ENCODE data around the gene UBA5.

Gene UBA5

DNA sequence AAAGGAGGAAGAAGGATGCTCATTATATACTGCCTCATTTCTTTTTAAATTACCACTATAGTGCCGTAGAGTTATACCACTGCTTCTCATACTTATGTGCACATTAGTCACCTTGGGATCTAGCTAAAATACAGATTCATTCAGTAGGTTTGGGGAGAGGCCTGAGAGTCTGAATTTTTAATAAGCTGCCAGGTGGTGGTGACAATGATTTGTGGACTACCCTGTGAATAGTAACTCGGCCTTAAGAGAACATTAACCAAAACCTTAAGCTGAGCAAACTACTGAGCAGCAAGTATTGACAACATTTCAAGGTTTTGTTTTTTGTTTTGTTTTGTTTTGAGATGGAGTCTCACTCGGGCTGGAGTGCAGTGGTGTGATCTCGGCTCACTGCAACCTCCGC, 19.8 kb downstream of the UBA5 start:
- Histone ChIP-seq H3K27me3 (replicated peaks; ENCODE audit: control insufficient read depth, insufficient read depth, low read length) (no peaks in the 10 kb centered on the region), H3K4me3 (replicated peaks; ENCODE audit: low read depth, low read length) (no peak overlapping the region), H3K36me3 (ENCODE audit: control insufficient read depth, insufficient read depth, low read length) (no peaks in the 10 kb centered on the region)
- TF ChIP-seq, protein P1, sequence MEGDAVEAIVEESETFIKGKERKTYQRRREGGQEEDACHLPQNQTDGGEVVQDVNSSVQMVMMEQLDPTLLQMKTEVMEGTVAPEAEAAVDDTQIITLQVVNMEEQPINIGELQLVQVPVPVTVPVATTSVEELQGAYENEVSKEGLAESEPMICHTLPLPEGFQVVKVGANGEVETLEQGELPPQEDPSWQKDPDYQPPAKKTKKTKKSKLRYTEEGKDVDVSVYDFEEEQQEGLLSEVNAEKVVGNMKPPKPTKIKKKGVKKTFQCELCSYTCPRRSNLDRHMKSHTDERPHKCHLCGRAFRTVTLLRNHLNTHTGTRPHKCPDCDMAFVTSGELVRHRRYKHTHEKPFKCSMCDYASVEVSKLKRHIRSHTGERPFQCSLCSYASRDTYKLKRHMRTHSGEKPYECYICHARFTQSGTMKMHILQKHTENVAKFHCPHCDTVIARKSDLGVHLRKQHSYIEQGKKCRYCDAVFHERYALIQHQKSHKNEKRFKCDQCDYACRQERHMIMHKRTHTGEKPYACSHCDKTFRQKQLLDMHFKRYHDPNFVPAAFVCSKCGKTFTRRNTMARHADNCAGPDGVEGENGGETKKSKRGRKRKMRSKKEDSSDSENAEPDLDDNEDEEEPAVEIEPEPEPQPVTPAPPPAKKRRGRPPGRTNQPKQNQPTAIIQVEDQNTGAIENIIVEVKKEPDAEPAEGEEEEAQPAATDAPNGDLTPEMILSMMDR (IDR thresholded peaks at IDR 0.05; ENCODE audit: insufficient read depth, low read length, poor library complexity, severe bottlenecking) = no peak
- no peak for DNase-seq (ENCODE audit: extremely low read depth, insufficient read length)

DNA sequence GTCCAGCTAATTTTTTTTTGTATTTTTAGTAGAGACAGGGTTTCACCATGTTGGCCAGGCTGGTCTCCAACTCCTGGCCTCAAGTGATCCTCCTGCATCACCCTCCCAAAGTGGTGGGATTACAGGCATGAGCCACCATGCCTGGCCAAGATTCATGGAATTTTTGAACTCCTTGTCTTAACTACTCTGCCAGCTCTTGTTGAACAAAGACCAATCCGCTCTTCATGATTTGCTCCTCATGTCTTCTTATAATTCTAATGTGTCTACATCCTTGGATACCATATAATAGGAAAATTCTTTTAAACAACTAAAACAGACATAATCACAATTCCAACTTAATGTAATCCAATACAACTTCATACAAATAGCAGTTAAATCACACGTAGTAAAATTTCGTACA, 21.3 kb downstream of the UBA5 start:
- H3K36me3 ChIP-seq (ENCODE audit: control insufficient read depth, insufficient read depth, low read length) = 0 out of 2 replicates have a peak, but pooled peaks cover 1% of the 10 kb centered on the region
- TF ChIP-seq, protein P1 (IDR thresholded peaks at IDR 0.05; ENCODE audit: insufficient read depth, low read length, poor library complexity, severe bottlenecking) = no peak
- no peak for DNase-seq (ENCODE audit: extremely low read depth, insufficient read length)
- H3K27me3 ChIP-seq (replicated peaks; ENCODE audit: control insufficient read depth, insufficient read depth, low read length) = no peaks in the 10 kb centered on the region
- no peak overlapping the region for H3K4me3 ChIP-seq (replicated peaks; ENCODE audit: low read depth, low read length)

DNA sequence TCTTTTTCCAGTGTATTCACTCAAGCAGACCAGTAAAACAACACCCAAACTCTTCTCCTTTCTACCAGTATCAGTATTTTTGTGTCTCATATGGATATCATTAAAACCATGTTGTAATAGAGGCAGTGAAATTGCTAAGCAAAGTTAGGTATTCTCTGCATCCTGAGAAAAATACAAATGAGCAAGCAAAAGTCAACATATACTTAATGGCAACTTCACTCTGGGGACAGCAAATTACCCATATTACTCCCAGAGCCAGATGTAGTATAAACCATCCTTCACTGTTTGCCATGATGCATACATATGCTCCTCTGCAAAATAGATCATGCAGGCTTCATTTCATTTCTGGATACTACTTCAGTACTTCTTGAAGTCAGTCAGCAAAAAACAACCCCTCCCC, 22.1 kb downstream of the UBA5 start:
- 0 out of 2 replicates have a peak, but pooled peaks cover 1% of the 10 kb centered on the region for H3K36me3 ChIP-seq (ENCODE audit: control insufficient read depth, insufficient read depth, low read length)
- H3K27me3 ChIP-seq (replicated peaks; ENCODE audit: control insufficient read depth, insufficient read depth, low read length) = no peaks in the 10 kb centered on the region
- no peak overlapping the region for H3K4me3 ChIP-seq (replicated peaks; ENCODE audit: low read depth, low read length)
- DNase-seq (ENCODE audit: extremely low read depth, insufficient read length) = no peak
- TF ChIP-seq, protein P1 (IDR thresholded peaks at IDR 0.05; ENCODE audit: insufficient read depth, low read length, poor library complexity, severe bottlenecking) = no peak

DNA sequence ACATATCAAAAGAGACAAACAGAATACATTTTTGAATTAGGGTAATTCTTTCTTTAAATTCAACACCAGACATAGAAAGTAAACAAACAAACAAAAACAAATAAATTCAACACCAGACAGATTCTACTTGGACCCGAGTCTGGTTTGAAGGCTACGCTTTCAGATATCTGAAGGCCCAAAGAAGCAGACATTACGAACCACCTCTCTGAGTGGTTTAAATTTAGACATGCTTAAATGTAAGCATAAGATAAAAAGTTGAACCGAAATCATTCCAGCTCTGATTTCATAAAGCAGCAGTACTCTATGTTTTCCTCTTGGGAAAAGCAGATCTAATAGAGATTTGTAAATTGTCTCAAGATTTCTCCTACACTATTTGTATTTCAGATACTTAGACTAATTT, 29.9 kb downstream of the UBA5 start:
- DNase-seq (ENCODE audit: extremely low read depth, insufficient read length) = no peak
- no peak overlapping the region for H3K4me3 ChIP-seq (replicated peaks; ENCODE audit: low read depth, low read length)
- H3K27me3 ChIP-seq (replicated peaks; ENCODE audit: control insufficient read depth, insufficient read depth, low read length) = no peaks in the 10 kb centered on the region
- H3K36me3 ChIP-seq (ENCODE audit: control insufficient read depth, insufficient read depth, low read length) = peaks cover 7% of the 10 kb centered on the region
- TF ChIP-seq, protein P1 (IDR thresholded peaks at IDR 0.05; ENCODE audit: insufficient read depth, low read length, poor library complexity, severe bottlenecking) = no peak

DNA sequence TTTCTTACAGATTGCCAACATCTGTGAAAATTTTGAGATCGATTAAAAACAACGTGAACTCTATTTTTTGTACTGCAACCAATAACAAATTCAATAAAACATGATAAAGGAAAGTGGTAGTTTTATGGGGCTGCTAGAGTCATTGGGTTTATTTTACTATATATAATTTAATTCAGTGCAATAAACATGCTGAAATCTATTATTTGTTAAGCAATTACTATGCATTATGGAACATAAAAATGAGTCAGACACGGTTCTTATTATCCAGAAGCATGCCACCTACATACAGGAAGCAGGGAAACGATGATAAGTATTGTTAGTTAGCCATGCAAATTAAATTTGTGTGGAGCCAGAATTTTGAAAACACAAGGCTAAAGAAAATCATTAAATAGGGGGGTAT, 34.9 kb downstream of the UBA5 start:
- Histone ChIP-seq H3K36me3 (ENCODE audit: control insufficient read depth, insufficient read depth, low read length) (peaks cover 3% of the 10 kb centered on the region), H3K4me3 (replicated peaks; ENCODE audit: low read depth, low read length) (no peak overlapping the region), H3K27me3 (replicated peaks; ENCODE audit: control insufficient read depth, insufficient read depth, low read length) (no peaks in the 10 kb centered on the region)
- TF ChIP-seq, protein P1 (IDR thresholded peaks at IDR 0.05; ENCODE audit: insufficient read depth, low read length, poor library complexity, severe bottlenecking) = no peak
- DNase-seq (ENCODE audit: extremely low read depth, insufficient read length) = no peak

DNA sequence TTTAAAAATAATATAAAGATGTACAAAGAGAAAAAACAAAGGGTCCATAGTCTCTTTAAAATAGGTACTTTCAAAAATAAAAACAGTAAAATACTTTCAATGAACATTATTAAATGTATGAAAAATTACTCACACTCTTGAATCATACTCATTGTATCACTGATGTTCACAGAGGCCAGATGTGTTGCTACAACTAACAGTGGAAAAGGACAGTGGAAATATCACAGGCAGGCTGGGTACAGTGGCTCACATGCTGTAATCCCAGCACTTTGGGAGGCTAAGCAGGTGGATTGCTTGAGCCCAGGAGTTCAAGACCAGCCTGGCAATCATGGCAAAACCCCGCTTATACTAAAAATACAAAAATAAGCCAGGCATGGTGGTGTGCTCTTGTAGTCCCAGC, 35.3 kb downstream of the UBA5 start:
- TF ChIP-seq, protein P1 (IDR thresholded peaks at IDR 0.05; ENCODE audit: insufficient read depth, low read length, poor library complexity, severe bottlenecking) = no peak
- Histone ChIP-seq H3K27me3 (replicated peaks; ENCODE audit: control insufficient read depth, insufficient read depth, low read length) (no peaks in the 10 kb centered on the region), H3K4me3 (replicated peaks; ENCODE audit: low read depth, low read length) (no peak overlapping the region), H3K36me3 (ENCODE audit: control insufficient read depth, insufficient read depth, low read length) (peaks cover 3% of the 10 kb centered on the region)
- DNase-seq (ENCODE audit: extremely low read depth, insufficient read length) = no peak

All from GM06990 (cell line).